ENCODE measurements around the gene ROR1.
A peak's percentile ranks its signal among the peaks of the same experiment; 100 is the strongest.

The ROR1 gene

DNA sequence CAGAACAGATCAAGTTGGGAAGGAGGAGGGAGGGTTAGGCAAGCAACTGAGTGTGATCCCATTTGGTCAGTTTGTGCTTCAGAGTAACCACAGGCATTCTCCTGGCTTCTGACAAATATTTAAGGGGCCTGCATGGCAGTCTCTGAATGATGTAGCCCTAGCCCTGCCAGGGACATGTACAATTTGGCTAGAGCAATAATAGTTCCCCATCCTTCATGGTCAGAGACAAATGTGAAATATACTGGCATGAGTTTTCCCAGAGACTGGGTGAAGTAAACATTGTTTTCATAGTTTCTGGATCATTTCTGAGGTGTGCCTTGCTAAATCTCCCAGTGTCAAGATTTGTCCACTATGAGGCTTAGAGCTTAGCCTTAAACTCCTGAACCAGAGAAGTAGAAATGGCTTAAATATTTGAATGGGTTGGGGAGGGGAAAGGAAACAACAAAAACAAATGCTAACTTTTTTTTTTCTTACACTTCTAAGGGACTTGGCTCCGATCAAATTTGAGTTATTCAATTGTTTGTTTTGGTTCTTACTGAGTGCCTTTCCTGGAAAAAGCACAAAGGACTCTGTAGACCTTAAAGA lies 387.6 kb downstream of the ROR1 start:
- DNase-seq: no peak

DNA sequence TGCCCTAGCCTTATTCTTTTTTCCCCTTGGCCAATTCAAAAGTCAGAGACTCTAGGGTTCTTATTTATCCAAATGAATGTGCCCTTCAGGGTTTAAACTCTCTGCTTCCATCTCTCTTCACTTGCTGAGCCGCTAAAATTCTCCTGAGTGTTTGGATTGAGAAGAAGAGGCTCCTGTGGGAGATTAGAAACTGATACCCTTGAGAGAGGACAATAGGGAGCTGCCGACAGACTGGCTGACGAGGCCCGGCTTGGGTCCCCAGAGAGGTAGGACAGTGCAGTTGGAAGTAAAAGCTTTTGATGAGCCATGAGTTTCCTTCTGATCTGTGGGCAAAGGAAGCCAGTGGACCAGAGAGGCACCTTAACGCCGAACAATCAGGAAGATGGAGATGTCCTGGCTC lies 388.3 kb downstream of the ROR1 start:
- DNase-seq: no peak

DNA sequence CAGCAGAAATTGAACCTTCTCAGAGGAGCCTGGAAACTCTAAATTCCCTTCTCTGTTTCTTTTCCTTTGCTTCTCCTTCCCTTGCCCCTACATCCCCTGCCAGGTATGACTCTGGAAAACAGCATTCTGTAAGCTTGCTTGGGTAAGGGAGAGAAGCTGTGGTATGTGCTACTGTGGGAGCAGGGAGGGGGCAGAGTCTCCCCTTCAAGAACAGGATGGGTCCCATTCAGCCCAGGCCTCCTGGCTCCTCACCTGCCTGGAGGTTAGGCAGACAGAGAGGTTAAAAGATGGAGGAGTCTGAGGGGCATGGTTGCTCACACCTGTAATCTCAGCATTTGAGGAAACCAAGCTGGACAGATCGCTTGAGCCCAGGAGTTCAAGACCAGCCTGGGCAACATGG lies 389.0 kb downstream of the ROR1 start:
- DNase-seq: no peak

DNA sequence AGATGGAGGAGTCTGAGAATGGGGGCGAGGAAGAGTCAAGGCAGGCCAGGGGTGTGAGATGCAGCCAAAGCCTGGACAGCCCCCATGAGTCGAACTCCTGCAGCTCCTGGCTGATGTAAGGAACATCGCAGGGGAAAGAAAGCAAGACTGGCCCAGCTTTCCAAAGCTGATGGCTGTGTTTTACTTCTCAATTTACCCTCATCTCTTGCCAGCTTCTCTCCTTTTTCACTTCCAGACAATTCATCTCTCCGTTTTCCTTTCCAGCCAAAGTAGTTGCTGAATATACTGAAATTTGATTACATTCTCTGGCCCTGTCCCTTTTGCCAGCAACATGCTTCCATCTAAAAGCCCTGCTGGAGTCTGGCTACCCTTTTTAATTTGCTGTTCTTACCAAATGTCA lies 389.6 kb downstream of the ROR1 start:
- DNase-seq: no peak

DNA sequence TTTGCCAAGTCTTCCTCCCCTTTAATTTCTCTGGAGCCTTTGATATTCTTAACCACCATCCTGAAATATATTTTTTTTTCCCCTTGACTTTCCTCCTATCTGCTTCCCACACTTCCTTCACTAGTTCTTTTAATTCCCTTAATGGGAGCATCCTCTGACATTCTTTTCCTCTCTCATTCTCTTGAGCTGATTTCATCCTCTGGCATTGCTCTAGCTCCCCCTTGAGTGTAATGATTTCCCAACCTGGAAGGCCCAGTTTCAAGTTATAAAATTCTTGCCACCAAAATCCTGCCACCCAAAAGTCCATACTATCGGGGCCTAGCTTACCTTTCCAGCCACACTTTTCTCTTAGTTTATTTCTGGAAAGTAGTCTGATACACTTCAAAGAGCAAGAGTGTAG lies 390.2 kb downstream of the ROR1 start:
- peak; percentile 56 for DNase-seq

DNA sequence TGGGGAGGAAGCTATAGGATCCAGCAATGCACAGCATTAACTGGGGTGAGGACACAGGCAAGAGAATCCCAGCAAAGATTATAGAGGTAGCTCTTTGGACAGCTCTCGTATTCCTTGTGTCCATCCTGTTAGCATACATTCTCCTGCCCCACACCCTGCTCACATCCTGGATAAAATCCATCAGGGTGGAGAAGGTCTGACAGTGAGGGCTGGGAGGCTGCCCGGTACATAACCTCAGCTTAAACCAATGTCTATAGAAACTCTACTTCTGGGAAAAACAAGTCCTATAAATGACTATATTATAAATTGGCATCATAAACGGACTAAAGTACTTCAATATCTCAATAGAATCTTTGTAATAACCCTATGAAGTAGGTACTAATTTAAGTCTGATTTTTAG lies 392.8 kb downstream of the ROR1 start:
- no peak for DNase-seq

DNA sequence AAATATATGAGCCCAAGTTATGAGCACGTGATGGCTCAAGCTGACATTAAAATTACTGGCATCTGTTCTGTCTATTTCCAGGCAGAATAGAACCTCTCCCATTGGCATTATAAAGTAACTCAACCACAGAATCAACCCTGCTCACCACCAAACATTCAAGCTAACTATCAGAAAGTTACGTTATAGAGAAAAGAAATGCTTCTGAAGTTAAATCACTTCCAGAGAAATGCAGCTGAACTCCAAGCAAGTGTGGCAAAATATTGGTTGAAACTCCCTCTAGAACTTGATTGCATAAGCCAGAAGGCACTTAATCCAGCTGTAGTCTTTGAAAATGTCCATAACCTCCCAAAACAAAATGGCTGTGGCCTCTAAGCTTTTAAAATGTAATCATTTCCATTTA lies 393.4 kb downstream of the ROR1 start:
- no peak for DNase-seq

DNA sequence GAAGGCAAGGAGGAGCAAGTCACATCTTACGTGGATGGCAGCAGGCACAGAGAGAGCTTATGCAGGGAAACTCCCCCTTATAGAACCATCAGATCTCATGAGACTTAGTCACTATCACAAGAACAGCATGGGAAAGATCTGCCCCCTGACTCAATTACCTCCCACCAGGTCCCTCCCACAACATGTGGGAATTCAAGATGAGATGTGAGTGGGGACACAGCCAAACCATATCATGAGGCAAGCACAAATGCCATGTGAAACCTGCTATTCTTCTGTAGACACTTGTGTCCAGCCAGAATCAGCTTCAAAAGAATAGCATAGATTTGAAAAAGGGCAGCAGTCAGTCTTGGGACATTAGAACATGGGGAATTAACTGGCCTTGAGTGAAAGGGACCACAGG lies 397.4 kb downstream of the ROR1 start:
- DNase-seq: no peak

DNA sequence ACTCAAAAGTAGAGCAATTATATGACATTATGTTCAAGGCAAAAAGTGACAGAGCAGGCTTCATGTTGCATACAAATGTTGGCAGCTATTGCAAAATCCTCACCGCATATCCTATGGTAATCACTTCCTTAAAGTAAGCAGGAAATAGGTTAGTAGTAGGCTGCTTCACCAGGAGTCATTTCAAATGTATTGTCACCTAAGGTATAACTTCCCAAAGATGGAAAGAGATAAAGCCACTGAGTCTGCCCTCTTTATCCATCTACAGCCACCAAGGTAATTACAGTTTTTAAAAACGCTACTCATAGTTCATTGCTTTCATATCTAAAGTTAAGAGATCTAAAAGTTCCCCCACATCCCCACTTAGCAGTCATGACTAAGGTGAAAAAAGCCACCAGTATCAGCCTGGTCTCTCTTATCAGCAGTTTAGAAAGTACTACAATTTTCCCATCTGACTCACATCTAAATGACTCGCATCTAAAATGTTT lies 398.0 kb downstream of the ROR1 start:
- peak; percentile 68 for DNase-seq

DNA sequence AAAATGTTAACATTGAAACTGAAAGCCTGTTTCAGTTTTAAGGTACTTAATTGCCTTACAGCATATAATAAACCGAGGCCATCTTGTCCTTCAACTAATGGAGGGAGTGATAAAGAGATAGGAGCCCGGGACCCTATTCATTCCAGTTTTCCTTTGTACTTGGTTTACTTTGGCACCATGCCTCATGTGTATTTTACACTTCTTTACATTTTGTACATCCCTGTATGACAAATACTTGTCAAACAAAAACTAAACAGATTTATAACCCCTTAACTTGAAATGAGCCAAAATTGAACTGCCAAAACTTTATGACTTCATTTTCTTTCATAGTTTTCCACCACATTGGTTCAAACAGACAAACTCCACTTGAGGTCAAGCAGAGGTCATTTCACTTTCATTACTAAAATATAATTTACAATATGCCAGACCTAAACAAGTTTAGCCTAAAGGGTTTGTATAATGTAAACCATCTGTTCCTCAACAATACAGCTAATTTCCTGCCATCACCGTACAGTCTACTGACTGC lies 398.7 kb downstream of the ROR1 start:
- no peak for DNase-seq

DNA sequence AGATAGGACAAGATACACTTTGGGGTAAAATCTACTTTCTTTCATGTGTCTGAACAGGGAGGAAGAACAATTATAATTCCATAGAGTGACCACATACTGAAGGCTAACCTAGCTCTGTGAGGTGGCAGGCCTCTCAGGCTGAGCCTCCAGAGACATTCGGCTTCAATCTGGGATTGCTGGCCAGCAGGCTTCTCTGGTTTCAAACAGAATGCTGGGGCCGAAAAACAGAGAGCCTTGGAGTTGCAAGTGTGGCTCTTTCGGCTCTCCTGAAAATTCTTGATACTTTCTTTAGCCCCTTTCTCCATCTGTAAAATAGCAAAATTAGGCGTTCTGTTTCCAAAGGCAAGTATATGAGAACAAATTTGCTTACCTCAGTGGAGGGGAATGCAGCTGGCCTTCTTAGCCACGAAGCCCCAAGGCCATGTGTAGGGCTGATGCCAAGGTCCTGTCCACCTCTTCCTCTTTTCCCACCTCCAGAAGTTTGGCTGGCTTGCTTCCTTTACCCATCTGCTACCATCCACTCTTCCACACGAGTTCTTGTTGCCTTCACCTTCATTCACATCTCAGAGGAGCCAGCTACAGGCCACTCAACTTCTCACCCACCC lies 399.6 kb downstream of the ROR1 start:
- DNase-seq: no peak

DNA sequence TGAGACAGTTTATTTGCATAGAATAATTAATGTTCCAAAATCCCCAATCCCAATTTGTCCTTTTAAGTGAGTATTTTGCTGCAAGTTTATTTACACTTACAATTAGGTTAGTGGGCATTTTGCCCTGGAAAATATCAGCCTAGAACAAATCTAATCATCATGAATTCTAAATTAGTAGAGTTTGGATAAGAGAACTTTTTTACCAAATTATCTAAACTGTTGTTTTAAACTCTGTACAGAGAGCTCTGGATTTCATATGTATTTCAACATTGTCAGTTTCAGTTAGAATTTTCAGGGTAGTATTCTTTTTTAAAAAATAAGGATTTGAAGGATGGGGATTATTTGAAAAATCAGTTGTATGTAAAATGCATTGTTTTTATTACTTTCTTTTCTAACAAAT lies 401.8 kb downstream of the ROR1 start:
- DNase-seq: no peak

DNA sequence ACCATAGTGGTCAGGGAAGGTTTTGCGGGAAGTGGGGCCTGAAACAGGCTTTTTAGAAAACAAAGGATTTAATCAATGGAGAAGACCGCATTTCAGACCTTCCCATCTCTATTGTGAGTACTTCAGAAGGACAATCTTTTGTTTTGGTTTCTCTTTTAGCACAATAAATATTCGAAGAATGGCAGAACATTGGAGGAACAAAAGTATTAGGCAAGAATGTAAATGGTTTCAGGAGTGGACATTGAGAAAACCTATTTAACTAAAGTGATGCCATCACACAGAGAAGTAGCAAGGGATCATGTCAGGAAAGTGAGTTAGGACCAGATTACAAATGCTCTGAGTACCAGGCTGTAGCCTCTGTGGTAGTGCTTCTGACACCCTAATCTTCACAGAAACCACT lies 402.8 kb downstream of the ROR1 start:
- DNase-seq: no peak

DNA sequence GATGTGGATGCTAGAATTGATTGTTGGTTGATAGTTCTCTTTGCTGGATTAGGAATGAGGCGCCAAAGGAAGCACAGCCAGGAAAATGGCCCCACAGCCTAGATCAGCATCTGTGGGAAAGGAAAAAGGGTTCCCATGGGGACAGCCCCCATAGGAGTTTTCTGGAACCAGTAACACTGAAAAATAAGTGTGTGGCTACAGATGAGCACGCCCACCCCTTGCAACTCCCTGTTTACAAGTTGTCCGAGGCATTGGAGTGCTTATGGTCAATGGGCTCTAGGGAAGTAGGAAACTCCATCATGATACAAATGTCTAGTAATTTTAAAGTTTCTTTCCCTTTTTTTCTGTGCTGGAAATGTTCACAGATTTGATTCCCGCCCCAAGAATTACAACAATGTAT lies 405.8 kb downstream of the ROR1 start:
- DNase-seq: no peak

DNA sequence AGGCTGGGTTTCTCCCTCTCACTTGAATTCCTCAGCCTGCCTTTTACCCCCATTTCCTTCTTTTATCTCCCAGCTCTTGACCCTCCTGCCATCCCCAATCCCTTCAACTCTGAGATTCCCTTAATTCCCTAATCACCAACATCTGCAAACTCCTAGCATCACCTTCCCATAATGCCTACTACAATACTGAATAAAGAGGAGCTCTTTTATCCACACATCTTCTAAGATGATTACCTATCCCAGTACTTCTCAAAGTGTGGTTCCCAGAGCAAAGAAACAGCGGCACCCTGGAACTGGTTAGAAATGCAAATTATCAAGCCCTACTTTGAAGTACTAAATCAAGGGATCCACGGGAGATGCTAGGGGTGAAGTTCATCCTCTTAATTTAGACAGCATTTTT lies 408.4 kb downstream of the ROR1 start:
- DNase-seq: no peak

DNA sequence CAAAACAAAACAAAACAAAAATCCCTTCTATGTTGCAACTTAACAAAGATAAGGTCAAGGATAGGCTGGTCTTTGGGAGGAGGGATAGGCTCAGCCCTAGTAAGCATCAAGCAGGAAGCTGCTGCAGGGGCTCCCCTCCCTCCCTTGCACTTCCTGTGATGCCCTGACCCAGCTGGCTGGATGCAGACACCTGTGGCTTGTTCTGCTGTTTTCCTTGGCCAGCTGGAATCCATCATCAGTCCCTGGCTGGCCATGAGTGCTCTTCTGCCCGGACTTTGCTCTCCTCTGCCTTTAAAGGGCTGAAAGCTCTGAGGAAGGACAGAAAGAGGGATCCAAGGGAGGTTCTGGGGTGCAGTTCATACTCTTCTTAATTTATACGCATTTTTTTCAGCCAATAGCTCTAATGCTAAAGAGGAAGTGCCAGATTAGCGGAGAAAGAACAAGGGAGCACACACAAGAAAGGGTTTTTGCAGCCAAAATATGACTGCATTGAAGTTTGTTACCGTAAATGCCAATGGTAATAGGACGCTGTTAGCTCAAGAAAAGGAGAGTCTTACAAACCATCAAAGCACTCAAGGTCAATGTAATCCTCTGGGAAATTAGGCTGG lies 409.7 kb downstream of the ROR1 start:
- no peak for DNase-seq

DNA sequence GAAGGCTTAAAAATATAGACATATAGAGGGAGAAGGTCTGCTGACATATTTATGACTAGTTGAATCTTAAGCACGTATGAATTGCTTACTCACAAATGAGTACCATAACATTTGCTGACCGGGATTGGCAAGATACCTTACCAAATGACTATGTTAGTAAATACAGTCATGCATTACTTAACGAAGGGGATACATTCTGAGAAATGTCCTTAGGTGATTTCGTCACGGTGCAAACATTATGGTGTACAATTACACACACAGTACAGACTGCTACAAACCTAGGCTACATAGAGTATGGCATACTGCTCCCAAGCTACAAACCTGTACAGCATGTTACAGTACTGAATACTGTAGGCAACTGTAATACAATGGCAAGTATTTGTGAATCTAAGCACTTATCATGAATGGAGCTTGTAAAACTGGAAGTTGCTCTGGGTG lies 410.2 kb downstream of the ROR1 start:
- no peak for DNase-seq

DNA sequence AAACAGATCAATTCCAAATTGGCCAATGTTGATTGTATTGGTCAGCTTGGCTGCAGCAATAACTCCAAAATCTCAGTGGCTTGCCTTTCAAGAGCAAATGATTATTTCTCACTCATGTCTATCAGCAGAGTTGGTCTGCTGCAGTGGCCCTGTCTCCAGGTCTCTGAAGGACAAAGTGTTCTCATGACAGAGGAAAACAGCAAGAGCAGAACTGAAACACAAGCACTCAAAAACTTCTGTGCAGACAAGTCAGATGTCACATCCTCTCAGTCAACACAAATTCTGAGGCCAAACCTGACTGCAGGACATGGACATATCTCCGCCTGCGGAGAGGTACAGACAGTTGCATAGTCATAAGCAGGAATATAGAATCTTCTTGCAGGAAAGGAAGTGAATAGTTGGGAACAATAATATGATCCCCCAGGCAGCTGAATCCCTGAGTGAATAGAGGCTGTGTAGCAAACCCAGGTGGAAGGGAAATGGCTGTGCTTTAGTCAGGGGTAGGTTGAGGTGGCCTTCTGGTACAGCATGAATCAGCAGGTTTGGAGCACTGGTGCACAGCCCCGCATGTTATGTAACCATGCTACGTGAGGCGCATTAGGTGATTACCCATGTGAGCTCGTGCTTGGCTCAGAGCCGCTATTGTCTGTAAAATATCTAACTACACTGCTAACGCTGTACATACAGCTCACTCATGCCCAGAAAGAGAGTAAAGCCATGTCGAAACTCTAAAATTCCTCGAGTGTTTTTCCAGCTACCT lies 412.5 kb downstream of the ROR1 start:
- DNase-seq: peak; percentile 44

DNA sequence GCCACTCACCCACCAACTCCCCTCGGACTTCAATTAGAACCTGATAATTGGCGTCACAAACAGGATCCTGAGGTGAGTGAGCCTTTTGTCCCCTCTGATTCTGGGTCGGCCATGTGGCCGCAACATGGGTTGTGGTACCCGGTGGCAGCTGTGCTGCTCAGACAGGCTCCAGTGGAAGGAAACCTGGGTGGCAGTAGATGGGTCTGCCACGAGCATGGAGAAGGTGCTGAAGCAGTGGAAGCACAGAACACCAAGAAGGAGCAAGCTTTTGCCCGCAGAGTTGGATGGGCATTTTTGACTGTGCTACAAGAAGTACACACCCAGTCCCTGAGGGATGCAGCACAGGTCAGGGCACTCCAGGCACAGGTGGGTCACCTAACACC lies 413.1 kb downstream of the ROR1 start:
- DNase-seq: no peak

DNA sequence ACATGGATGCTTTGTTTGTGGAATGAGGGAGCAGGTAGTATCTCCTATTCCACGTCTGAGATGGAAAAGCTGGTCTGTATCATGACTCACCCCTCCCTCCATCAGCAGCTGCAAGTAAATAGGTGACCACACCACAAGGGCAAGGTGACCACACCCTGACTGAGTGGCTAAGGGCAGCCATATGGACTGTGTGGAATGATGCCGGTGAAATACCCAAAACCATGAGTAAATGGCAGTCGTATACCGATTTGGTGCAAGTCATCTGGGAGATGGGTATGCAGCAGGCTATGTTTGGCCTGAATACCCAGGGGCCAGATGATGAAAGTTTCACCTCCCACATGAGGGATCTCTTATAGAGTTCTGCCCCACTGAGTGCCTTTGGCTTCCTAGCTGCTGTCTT lies 413.8 kb downstream of the ROR1 start:
- no peak for DNase-seq

DNA sequence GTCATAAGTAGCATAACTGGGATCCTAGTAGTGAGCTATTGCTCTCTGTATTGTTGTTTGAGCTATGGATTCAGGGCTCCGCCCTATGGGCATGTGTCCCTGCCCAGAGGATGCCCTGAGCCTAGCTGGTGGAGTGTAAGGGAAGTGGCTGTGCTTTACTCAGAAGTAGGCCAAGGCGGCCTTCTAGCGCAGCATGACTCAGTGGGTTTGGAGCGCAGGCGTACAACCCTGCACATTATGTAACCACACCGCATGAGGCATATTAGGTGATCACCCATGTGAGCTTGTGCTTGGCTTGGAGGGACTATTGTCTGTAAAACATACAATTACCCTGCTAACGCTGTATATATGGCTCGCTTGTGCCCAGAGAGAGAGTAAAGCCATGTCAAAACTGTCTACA lies 418.5 kb downstream of the ROR1 start:
- no peak for DNase-seq

DNA sequence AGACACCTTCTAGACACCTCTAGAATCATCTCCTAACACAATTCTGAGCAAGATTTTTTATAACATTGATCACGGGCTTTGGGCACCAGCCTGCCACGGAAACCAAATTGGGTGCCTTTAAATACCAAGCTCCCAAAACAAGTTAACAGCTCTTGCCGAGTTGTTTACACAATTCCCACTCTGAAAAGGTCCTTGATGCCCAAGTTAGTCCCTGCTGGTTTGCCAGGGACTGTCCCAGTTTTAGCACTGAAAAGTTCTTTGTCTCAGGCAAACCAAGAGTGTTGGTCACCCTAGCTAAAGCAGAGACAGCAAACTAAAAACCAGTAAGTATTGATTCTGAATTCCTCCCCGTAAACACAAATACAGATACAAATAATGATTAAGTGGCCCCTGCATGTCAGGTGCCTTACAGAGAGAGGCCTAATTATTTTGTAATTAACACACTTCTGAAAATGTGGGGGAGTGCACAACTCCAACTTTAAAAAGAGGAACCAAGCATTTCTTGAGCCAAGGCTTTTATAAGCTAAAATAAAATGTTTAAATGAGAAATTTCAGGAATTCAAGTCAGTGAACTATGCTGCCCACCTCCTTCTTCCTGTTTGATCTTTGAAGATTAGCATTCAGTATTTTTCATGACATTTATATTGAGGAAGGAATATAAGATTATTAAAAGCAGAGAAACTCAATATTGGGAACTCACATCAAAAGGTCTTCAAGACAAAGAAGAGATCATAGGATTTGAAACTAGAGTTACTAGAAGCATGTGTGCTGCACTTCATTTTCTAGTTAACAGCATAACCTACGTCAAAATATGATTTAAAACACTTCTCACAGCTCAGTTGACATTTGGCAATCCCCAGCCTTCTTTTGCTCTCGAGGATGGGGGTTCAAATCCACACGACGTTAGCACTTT lies 420.6 kb downstream of the ROR1 start:
- DNase-seq: no peak

DNA sequence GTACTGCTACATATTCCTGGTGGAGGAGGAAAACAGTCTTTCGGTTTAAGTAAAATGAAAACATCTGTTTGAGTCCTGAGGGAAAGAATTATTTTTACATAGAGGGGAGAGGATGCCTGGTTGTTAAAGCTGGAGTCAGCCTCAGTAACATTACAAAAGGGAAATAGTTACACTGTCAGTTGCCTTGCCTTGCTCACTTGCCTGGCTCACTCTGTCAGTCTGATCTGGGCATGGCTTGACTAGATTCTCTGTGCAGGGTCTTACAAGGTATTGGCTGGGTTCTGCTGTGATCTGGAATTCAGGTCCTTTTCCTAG lies 421.2 kb downstream of the ROR1 start:
- DNase-seq: no peak
